Mesothelial cell of epicardium (in vitro differentiated cells): ENCODE results near the gene FGFR4. TPM values are rescaled to one million over a fixed set of nuclear protein-coding genes. Genes with fewer than 3 reads are reported as not detected.
A peak's percentile ranks its signal among the peaks of the same experiment; 100 is the strongest.

Source experiments
- DNase-seq, 2 experiments: peaks; one replicate each; pipeline ENCODE4 v3.0.0; 2021; ENCODE audit warnings: low spot score in 2 of 2; ENCODE audit not compliant: unreplicated experiment in 2 of 2
- H3K27ac Mint-ChIP-seq: 2 replicates; pipeline ENCODE4 v1.8.0; 2021; ENCODE audit warnings: mixed read lengths
- H3K27me3 Mint-ChIP-seq: 2 replicates; pipeline ENCODE4 v1.8.0; 2021; ENCODE audit warnings: low read depth, mixed read lengths
- H3K36me3 Mint-ChIP-seq: 2 replicates; pipeline ENCODE4 v1.8.0; 2021; ENCODE audit warnings: mixed read lengths
- H3K4me1 Mint-ChIP-seq: 2 replicates; pipeline ENCODE4 v1.8.0; 2021; ENCODE audit warnings: mixed read lengths
- H3K4me3 Mint-ChIP-seq: 2 replicates; pipeline ENCODE4 v1.8.0; 2021; ENCODE audit warnings: mild to moderate bottlenecking, moderate library complexity, mixed read lengths
- H3K9me3 Mint-ChIP-seq: 2 replicates; pipeline ENCODE4 v1.8.0; 2021; ENCODE audit warnings: mixed read lengths
- CTCF ChIP-seq: fragments of 200-600 bp; sonication (generic); IDR thresholded peaks from one replicate; pipeline ENCODE4 v1.5.0; 2021; ENCODE audit warnings: antibody characterized with exemption; ENCODE audit not compliant: unreplicated experiment
- total RNA-seq: library from RNA; stranded (reverse); gene quantifications from 3 replicates; pipeline ENCODE4 v1.2.1, GENCODE V29; 2021

Gene FGFR4
- total RNA-seq, 1 donor from 2014 or later = 5.9 TPM

- H3K4me1 Mint-ChIP-seq = no peaks in the 10 kb centered on the region
- H3K4me3 Mint-ChIP-seq = no peak overlapping the region
- no peak overlapping the region for H3K27ac Mint-ChIP-seq
- no peaks in the 10 kb centered on the region for H3K27me3 Mint-ChIP-seq
- H3K36me3 Mint-ChIP-seq = no peaks in the 10 kb centered on the region
- H3K9me3 Mint-ChIP-seq = no peaks in the 10 kb centered on the region
- no peak for TF ChIP-seq CTCF
- DNase-seq = no peak
Observed at GRCh38 chr5:177128551-177128981, 41.9 kb downstream of the FGFR4 start.

GRCh38 chr5:177130211-177131018 lies 43.7 kb downstream of the FGFR4 start:
- no peaks in the 10 kb centered on the region for H3K27me3 Mint-ChIP-seq
- DNase-seq = no peak
- no peak for TF ChIP-seq CTCF
- H3K9me3 Mint-ChIP-seq = no peaks in the 10 kb centered on the region
- H3K36me3 Mint-ChIP-seq = peaks cover 2% of the 10 kb centered on the region
- H3K4me3 Mint-ChIP-seq = no peak overlapping the region
- no peak overlapping the region for H3K27ac Mint-ChIP-seq
- H3K4me1 Mint-ChIP-seq = peaks cover 10% of the 10 kb centered on the region

- H3K27me3 Mint-ChIP-seq = no peaks in the 10 kb centered on the region
- H3K9me3 Mint-ChIP-seq = no peaks in the 10 kb centered on the region
- no peak overlapping the region for H3K27ac Mint-ChIP-seq
- TF ChIP-seq CTCF = no peak
- peaks cover 5% of the 10 kb centered on the region for H3K36me3 Mint-ChIP-seq
- no peak for DNase-seq
- no peak overlapping the region for H3K4me3 Mint-ChIP-seq
- peaks cover 14% of the 10 kb centered on the region for H3K4me1 Mint-ChIP-seq
Observed at GRCh38 chr5:177131019-177131320, 44.3 kb downstream of the FGFR4 start.

GRCh38 chr5:177131352-177132135 lies 44.8 kb downstream of the FGFR4 start:
- peak overlapping the region; percentile 87 for H3K27ac Mint-ChIP-seq
- TF ChIP-seq CTCF = no peak
- no peaks in the 10 kb centered on the region for H3K27me3 Mint-ChIP-seq
- H3K9me3 Mint-ChIP-seq = no peaks in the 10 kb centered on the region
- H3K36me3 Mint-ChIP-seq = peaks cover 5% of the 10 kb centered on the region
- peaks cover 18% of the 10 kb centered on the region for H3K4me1 Mint-ChIP-seq
- DNase-seq = peak in 1 of 2 experiments; percentile 43
- H3K4me3 Mint-ChIP-seq = peak overlapping the region; percentile 63

- TF ChIP-seq CTCF = no peak
- Mint-ChIP-seq H3K9me3 (no peaks in the 10 kb centered on the region), H3K4me3 (peak overlapping the region; percentile 63), H3K27ac (peak overlapping the region; percentile 64), H3K36me3 (peaks cover 12% of the 10 kb centered on the region), H3K27me3 (no peaks in the 10 kb centered on the region), H3K4me1 (peaks cover 26% of the 10 kb centered on the region)
- peak; percentile 40 to 77 for DNase-seq
Observed at GRCh38 chr5:177132136-177133095, 45.7 kb downstream of the FGFR4 start.
